Aorta (tissue), 5 donors: ENCODE measurements around the gene MKRN3. TPM values are rescaled to one million over a fixed set of nuclear protein-coding genes. Genes with fewer than 3 reads are reported as not detected.

ENCODE experiments used
- ATAC-seq: fragments of 200-7000 bp; cut with Tn5 transposase; one replicate; pipeline ENCODE4 v1.9.1; 2022; ENCODE audit warnings: moderate library complexity; ENCODE audit not compliant: low FRiP score
- DNase-seq, 2 donors: peaks; one replicate each; pipeline ENCODE4 v3.0.0-alpha.2; 2020
- H3K27ac ChIP-seq, 2 donors: one replicate each; pipeline ENCODE4 v1.5.1; 2013; ENCODE audit warnings: low read length in 2 of 2, mild to moderate bottlenecking in 2 of 2, moderate library complexity in 2 of 2, control low read depth in 1 of 2, inconsistent platforms in 1 of 2, low read depth in 1 of 2
- H3K27me3 ChIP-seq, 2 donors: one replicate each; pipeline ENCODE4 v1.6.1; 2013; ENCODE audit warnings: control low read depth in 1 of 2, low read length in 1 of 2, mild to moderate bottlenecking in 1 of 2, moderate library complexity in 1 of 2; ENCODE audit not compliant: insufficient read depth in 2 of 2, control insufficient read depth in 1 of 2
- H3K36me3 ChIP-seq, 2 donors: one replicate each; pipeline ENCODE4 v1.6.1; 2013; ENCODE audit warnings: control low read depth in 1 of 2, low read length in 1 of 2, mild to moderate bottlenecking in 1 of 2; ENCODE audit not compliant: insufficient read depth in 2 of 2, control insufficient read depth in 1 of 2
- H3K4me1 ChIP-seq, 2 donors: one replicate each; pipeline ENCODE4 v1.6.1; 2013; ENCODE audit warnings: low read length in 2 of 2, control low read depth in 1 of 2, mild to moderate bottlenecking in 1 of 2, moderate library complexity in 1 of 2; ENCODE audit not compliant: insufficient read depth in 2 of 2, control insufficient read depth in 1 of 2
- H3K4me3 ChIP-seq, 2 donors: one replicate each; pipeline ENCODE4 v1.5.1; 2013; ENCODE audit warnings: low read length in 2 of 2, control low read depth in 1 of 2, mild to moderate bottlenecking in 1 of 2
- H3K9me3 ChIP-seq: one replicate; pipeline ENCODE4 v1.6.1; 2013; ENCODE audit warnings: mild to moderate bottlenecking, low read length; ENCODE audit not compliant: control insufficient read depth
- WGBS, 2 donors: extraction: QIAGEN DNeasy Blood & Tissue Kit; methylation state at CpG; one replicate each; pipeline ENCODE4 v1.1.7; 2013; 5-methylcytosine and 5-hydroxymethylcytosine counted together
- intact Hi-C, 2 donors: fragments of 100-400 bp; cut with DNase I; formaldehyde crosslinking; loops; one replicate each; pipeline versions ENCODE4 v1.14.2 to v1.15.0; 2022
- polyA plus RNA-seq, 2 donors: library from polyadenylated mRNA; stranded (reverse); fragments of 200-250 nt; gene quantifications; one replicate each; pipeline ENCODE4 v1.2.3, GENCODE V29; 2013
- total RNA-seq, 2 donors: library from RNA; stranded (reverse); fragmentation: NEBNext Ultra II Directional; extraction: Animal tissue kit (Norgen Biotek cat#: 25700); gene quantifications; one replicate each; pipeline ENCODE4 v1.2.1, GENCODE V29; 2021
- donor health status: healthy with polysubstance abuse.
- donor health status: Bipolar disorder and iron deficiency.
- donor health status: DM: no; HTN: no; CAD: no.
- donor health status: DM: no; HTN: no; CAD: no.
- donor health status: DM: yes; HTN: yes; CAD: no.

The MKRN3 gene
- total and polyA plus RNA-seq, 4 donors = 0.13 to 1.6 (median 0.28) TPM; not detected in 1

GRCh38 chr15:23546158-23546557, 19.3 kb upstream of the MKRN3 start:
- no peaks in the 10 kb centered on the region for H3K4me1 ChIP-seq
- no peak for DNase-seq
- H3K27ac ChIP-seq = no peak overlapping the region
- H3K9me3 ChIP-seq = no peaks in the 10 kb centered on the region
- H3K4me3 ChIP-seq = no peak overlapping the region
- no peaks in the 10 kb centered on the region for H3K27me3 ChIP-seq
- no peak for ATAC-seq
- intact Hi-C loops = no loop called here
- H3K36me3 ChIP-seq = no peaks in the 10 kb centered on the region

GRCh38 chr15:23548071-23548470, 17.4 kb upstream of the MKRN3 start:
- Histone ChIP-seq H3K9me3 (no peaks in the 10 kb centered on the region), H3K27me3 (no peaks in the 10 kb centered on the region), H3K4me3 (no peak overlapping the region), H3K4me1 (no peaks in the 10 kb centered on the region), H3K27ac (no peak overlapping the region), H3K36me3 (no peaks in the 10 kb centered on the region)
- 41 to 44% methylated on average over 3 of the region's 3 CpGs for WGBS, 2 donors
- ATAC-seq (no peak), DNase-seq (no peak)
- intact Hi-C loops = no loop called here

- Histone ChIP-seq H3K4me1 (no peaks in the 10 kb centered on the region), H3K9me3 (no peaks in the 10 kb centered on the region), H3K27me3 (no peaks in the 10 kb centered on the region), H3K27ac (no peak overlapping the region), H3K4me3 (no peak overlapping the region), H3K36me3 (no peaks in the 10 kb centered on the region)
- 32 to 39% methylated on average over 19 of the region's 19 CpGs for WGBS, 2 donors
- ATAC-seq (no peak), DNase-seq (no peak)
- intact Hi-C loops = no loop called here
These were observed 3.6 kb upstream of the MKRN3 start for GRCh38 chr15:23561914-23562313.

- Histone ChIP-seq H3K27me3 (no peaks in the 10 kb centered on the region), H3K9me3 (no peaks in the 10 kb centered on the region), H3K27ac (no peak overlapping the region), H3K4me1 (no peaks in the 10 kb centered on the region), H3K36me3 (no peaks in the 10 kb centered on the region), H3K4me3 (no peak overlapping the region)
- 66 to 79% methylated on average over 14 of the region's 14 CpGs for WGBS, 2 donors
- DNase-seq = no peak
- ATAC-seq = no peak
- intact Hi-C loops = loop anchor here in 1 of 2 donors (5.0 kb wide), 1 partner anchor 33 kb away; no protein-coding TSS in a partner anchor
These were observed 566 bp upstream of the MKRN3 start for GRCh38 chr15:23564821-23565394.

DNA sequence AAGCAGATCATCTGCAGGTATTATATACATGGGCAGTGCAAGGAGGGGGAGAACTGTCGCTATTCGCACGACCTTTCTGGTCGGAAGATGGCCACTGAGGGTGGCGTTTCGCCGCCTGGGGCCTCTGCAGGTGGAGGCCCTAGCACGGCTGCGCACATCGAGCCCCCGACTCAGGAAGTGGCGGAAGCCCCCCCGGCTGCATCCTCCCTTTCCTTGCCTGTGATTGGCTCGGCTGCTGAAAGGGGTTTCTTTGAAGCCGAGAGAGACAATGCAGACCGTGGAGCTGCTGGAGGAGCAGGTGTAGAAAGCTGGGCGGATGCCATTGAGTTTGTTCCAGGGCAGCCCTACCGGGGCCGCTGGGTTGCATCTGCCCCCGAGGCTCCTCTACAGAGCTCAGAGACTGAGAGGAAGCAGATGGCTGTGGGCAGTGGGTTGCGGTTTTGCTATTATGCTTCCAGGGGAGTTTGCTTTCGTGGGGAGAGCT, 639 bp downstream of the MKRN3 start:
- ATAC-seq = peak; percentile 33
- intact Hi-C loops = loop anchor here in 1 of 2 donors (5.0 kb wide), 1 partner anchor 34 kb away; no protein-coding TSS in a partner anchor

DNA sequence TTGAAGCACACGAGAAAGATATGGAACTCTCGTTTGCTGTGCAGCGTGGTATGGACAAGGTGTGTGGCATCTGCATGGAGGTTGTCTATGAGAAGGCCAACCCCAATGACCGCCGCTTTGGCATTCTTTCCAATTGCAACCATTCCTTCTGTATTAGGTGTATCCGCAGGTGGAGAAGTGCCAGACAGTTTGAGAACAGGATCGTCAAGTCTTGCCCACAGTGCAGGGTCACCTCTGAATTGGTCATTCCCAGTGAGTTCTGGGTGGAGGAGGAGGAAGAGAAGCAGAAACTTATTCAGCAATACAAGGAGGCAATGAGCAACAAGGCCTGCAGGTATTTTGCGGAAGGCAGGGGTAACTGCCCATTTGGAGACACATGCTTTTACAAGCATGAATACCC, 1.2 kb downstream of the MKRN3 start:
- H3K4me1 ChIP-seq = no peaks in the 10 kb centered on the region
- 89 to 91% methylated on average over 8 of the region's 8 CpGs for WGBS, 2 donors
- H3K9me3 ChIP-seq = no peaks in the 10 kb centered on the region
- no peak for ATAC-seq
- H3K4me3 ChIP-seq = no peak overlapping the region
- no peak for DNase-seq
- H3K36me3 ChIP-seq = no peaks in the 10 kb centered on the region
- H3K27me3 ChIP-seq = no peaks in the 10 kb centered on the region
- no peak overlapping the region for H3K27ac ChIP-seq
- intact Hi-C loops = loop anchor here in 1 of 2 donors (5.0 kb wide), 1 partner anchor 34 kb away; no protein-coding TSS in a partner anchor

More for the DNA sequence above, 639 bp downstream of the MKRN3 start:
- H3K4me3 ChIP-seq = peak overlapping the region in 1 of 2 donors; percentile 1
- H3K27me3 ChIP-seq = no peaks in the 10 kb centered on the region
- H3K4me1 ChIP-seq = no peaks in the 10 kb centered on the region
- WGBS, 2 donors = 83 to 85% methylated on average over 22 of the region's 22 CpGs
- H3K36me3 ChIP-seq = no peaks in the 10 kb centered on the region
- DNase-seq = no peak
- H3K27ac ChIP-seq = no peak overlapping the region
- no peaks in the 10 kb centered on the region for H3K9me3 ChIP-seq

DNA sequence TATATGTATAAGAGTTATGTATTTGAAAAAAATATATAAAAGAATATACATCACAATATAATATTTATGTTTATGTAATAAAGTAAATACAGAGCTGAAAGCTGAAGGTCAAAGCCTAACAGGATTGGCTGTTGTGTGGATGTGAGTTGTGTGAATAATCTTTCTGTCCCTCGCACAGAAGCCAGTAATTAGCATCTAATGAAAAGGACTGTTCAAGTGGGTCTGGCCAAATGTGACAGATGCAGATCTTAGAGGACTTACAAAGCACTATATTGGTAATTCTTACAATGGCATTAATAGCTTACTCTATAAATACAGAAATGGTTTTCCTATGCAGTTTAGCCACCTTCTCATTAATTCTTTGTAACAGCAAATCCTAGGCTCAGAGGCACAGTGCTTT, 2.4 kb downstream of the MKRN3 start:
- WGBS, 2 donors = 70 to 76% methylated on average over 1 of the region's 1 CpG
- no peak overlapping the region for H3K27ac ChIP-seq
- no peaks in the 10 kb centered on the region for H3K9me3 ChIP-seq
- H3K4me3 ChIP-seq = no peak overlapping the region
- intact Hi-C loops = loop anchor here in 1 of 2 donors (5.0 kb wide), 1 partner anchor 36 kb away; no protein-coding TSS in a partner anchor
- H3K36me3 ChIP-seq = no peaks in the 10 kb centered on the region
- ATAC-seq (no peak), DNase-seq (no peak)
- H3K4me1 ChIP-seq = no peaks in the 10 kb centered on the region
- no peaks in the 10 kb centered on the region for H3K27me3 ChIP-seq

DNA sequence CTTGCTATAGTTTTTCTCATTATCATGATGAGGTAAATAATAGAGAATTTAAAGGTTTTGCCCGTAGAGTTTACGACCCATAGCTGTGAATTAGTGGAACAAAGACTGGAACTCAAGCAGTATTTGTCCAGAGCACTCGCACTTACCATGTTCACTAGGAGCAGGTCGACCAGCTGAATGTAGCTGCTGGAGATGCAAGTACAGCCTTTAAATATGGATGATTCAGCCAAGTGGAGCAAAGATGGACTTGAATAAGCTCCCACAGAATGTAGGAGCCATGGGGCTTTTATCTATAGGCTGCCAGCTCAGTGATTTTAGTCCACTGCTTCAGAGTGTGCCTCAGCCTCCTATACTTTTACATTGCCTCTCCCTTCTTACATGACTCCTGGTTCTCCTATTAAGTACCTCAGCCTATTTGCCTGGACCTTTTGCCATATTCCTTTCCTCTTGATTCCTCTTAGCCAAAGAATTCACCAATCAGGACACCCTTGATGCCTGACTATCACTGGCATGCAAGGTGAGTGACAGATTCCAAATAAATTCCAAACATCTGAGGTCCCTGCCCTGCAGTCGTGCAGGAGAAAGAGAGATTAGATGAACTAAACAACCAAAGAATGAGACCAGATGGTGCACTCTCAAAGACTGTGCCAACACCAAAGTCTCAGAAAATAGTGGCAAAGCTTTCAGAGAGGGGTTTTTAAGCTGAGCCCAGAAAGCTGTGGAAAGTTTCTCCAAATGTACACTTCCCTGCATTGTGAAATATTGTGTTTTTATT, 3.9 kb downstream of the MKRN3 start:
- 49 to 56% methylated on average over 5 of the region's 5 CpGs for WGBS, 2 donors
- H3K27me3 ChIP-seq = no peaks in the 10 kb centered on the region
- H3K9me3 ChIP-seq = no peaks in the 10 kb centered on the region
- no peaks in the 10 kb centered on the region for H3K4me1 ChIP-seq
- H3K36me3 ChIP-seq = no peaks in the 10 kb centered on the region
- intact Hi-C loops = loop anchor here in 1 of 2 donors (5.0 kb wide), 1 partner anchor 37 kb away; no protein-coding TSS in a partner anchor
- H3K27ac ChIP-seq = no peak overlapping the region
- no peak for DNase-seq
- H3K4me3 ChIP-seq = no peak overlapping the region
- ATAC-seq = no peak

- DNase-seq (no peak), ATAC-seq (no peak)
- Histone ChIP-seq H3K9me3 (no peaks in the 10 kb centered on the region), H3K4me1 (no peaks in the 10 kb centered on the region), H3K4me3 (no peak overlapping the region), H3K27ac (no peak overlapping the region), H3K36me3 (no peaks in the 10 kb centered on the region), H3K27me3 (no peaks in the 10 kb centered on the region)
- intact Hi-C loops = no loop called here
- 19 to 24% methylated on average over 3 of the region's 3 CpGs for WGBS, 2 donors
These were observed 5.0 kb downstream of the MKRN3 start for GRCh38 chr15:23570486-23570885.
